Gastroesophageal sphincter (tissue), 3 donors: Measurements from ENCODE around the gene RERE.

Source experiments
- CTCF ChIP-seq, 4 experiments: fragments of 200-600 bp in 2 of 4; fragments of 450-650 bp in 2 of 4; sonication (generic) in 1 of 4; IDR thresholded peaks; one replicate each; pipeline ENCODE4 v1.5.1; 2017 to 2019; ENCODE audit warnings: antibody characterized with exemption in 4 of 4, mild to moderate bottlenecking in 2 of 4, moderate library complexity in 2 of 4
- EP300 ChIP-seq: sonication (generic); formaldehyde crosslinking; IDR thresholded peaks from one replicate; pipeline ENCODE4 v1.6.1; 2017; ENCODE audit warnings: antibody characterized with exemption, mild to moderate bottlenecking
- POLR2A ChIP-seq, 2 donors: fragments of 450-650 bp; IDR thresholded peaks; one replicate each; pipeline ENCODE4 v1.6.1; 2017; ENCODE audit warnings: antibody characterized with exemption in 2 of 2, mild to moderate bottlenecking in 2 of 2, moderate library complexity in 1 of 2
- POLR2AphosphoS5 ChIP-seq: sonication (generic); formaldehyde crosslinking; IDR thresholded peaks from one replicate; pipeline ENCODE4 v1.6.1; 2017; ENCODE audit warnings: antibody characterized with exemption

DNA sequence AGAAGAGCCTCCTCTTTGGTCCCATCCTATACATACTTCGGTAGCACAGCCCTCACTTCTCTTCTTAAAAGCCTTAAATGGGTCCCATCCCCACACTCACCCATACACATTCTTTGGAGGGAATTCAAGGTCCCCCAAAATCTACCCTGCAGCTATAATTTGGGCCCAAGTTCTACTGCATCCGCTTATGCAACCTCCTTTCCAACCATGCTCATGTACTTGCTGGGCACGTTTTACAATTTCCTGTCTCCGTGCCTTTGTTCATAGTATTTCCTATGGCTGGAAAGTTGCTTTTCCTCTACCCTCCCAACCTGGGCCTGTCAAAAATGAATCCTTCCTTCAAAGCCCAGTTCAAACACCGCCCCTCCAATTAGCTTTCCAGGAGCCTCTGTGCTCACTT lies 399.8 kb downstream of the RERE start:
- TF ChIP-seq CTCF (IDR thresholded peaks at IDR 0.05) (no peak), POLR2AphosphoS5 (no peak), POLR2A (IDR thresholded peaks at IDR 0.05) (no peak), EP300 (no peak)
